Uterus (tissue), 2 donors: Measurements from ENCODE around the gene ST8SIA6.

Experiments
- CTCF ChIP-seq, 4 experiments: fragments of 200-600 bp in 2 of 4; fragments of 450-650 bp in 2 of 4; sonication (generic) in 2 of 4; IDR thresholded peaks; one replicate each; pipeline ENCODE4 v1.5.1; 2016 to 2019; ENCODE audit warnings: antibody characterized with exemption in 4 of 4, mild to moderate bottlenecking in 2 of 4, moderate library complexity in 1 of 4
- POLR2A ChIP-seq, 2 donors: fragments of 450-650 bp; IDR thresholded peaks; one replicate each; pipeline ENCODE4 v1.6.1; 2016; ENCODE audit warnings: antibody characterized with exemption in 2 of 2, mild to moderate bottlenecking in 1 of 2, moderate library complexity in 1 of 2

- TF ChIP-seq CTCF (IDR thresholded peaks at IDR 0.05) (no peak), POLR2A (IDR thresholded peaks at IDR 0.05) (no peak)
These were observed 106.3 kb downstream of the ST8SIA6 start for GRCh38 chr10:17348011-17348500.
